DND-41 (cell line): ENCODE data around the gene EFNB2.

Experiments
- ATAC-seq: fragments of 200-7000 bp; cut with Tn5 transposase; 3 replicates; pipeline ENCODE4 v1.9.1; 2021; ENCODE audit warnings: low read depth; ENCODE audit not compliant: insufficient read depth
- DNase-seq: peaks from one replicate; pipeline ENCODE4 v3.0.0-alpha.2; 2020
- H2AFZ ChIP-seq: 2 replicates; pipeline ENCODE4 v1.6.0; 2012; ENCODE audit warnings: low read depth, low read length
- H3K27ac ChIP-seq: 2 replicates; pipeline ENCODE4 v1.5.1; 2012; ENCODE audit warnings: low read length, inconsistent platforms
- H3K27me3 ChIP-seq: fragments of 200-600 bp; sonication (generic); 2 replicates; pipeline ENCODE4 v1.6.0; 2012; ENCODE audit warnings: low read length, mild to moderate bottlenecking, inconsistent platforms; ENCODE audit not compliant: insufficient read depth, poor library complexity
- H3K36me3 ChIP-seq: 2 replicates; pipeline ENCODE4 v1.5.1; 2012; ENCODE audit warnings: low read length, inconsistent platforms; ENCODE audit not compliant: insufficient read depth
- H3K4me1 ChIP-seq: 2 replicates; pipeline ENCODE4 v1.5.1; 2012; ENCODE audit warnings: mild to moderate bottlenecking, low read length; ENCODE audit not compliant: insufficient read depth
- H3K4me2 ChIP-seq: 2 replicates; pipeline ENCODE4 v1.6.0; 2012; ENCODE audit warnings: mild to moderate bottlenecking, moderate library complexity, low read length, inconsistent platforms; ENCODE audit not compliant: insufficient read depth
- H3K4me3 ChIP-seq, 2 experiments: fragments of 200-600 bp in 1 of 2; shearing (Covaris generic) in 1 of 2; 2 replicates each; pipeline ENCODE4 v1.5.1; 2012 to 2016; ENCODE audit warnings: inconsistent platforms in 2 of 2, low read length in 2 of 2, mild to moderate bottlenecking in 2 of 2, low read depth in 1 of 2, moderate library complexity in 1 of 2
- H3K79me2 ChIP-seq: 2 replicates; pipeline ENCODE4 v1.6.0; 2012; ENCODE audit warnings: low read length, inconsistent platforms; ENCODE audit not compliant: insufficient read depth
- H3K9ac ChIP-seq: 2 replicates; pipeline ENCODE4 v1.6.0; 2012; ENCODE audit warnings: low read depth, mild to moderate bottlenecking, inconsistent platforms, low read length, moderate library complexity
- H3K9me3 ChIP-seq: 2 replicates; pipeline ENCODE4 v1.5.1; 2012; ENCODE audit warnings: low read length, moderate library complexity, mild to moderate bottlenecking, inconsistent platforms; ENCODE audit not compliant: insufficient read depth, severe bottlenecking
- H4K20me1 ChIP-seq: 2 replicates; pipeline ENCODE4 v1.6.0; 2012; ENCODE audit warnings: low read length; ENCODE audit not compliant: insufficient read depth
- CTCF ChIP-seq: IDR thresholded peaks from 2 replicates; pipeline ENCODE4 v1.5.1; 2012; ENCODE audit warnings: borderline replicate concordance, low read length, moderate library complexity, mild to moderate bottlenecking; ENCODE audit not compliant: poor library complexity, severe bottlenecking; ENCODE audit errors: extremely low read depth
- EZH2 ChIP-seq: IDR thresholded peaks from 3 replicates; pipeline ENCODE4 v1.6.1; 2012; ENCODE audit warnings: borderline replicate concordance, low read depth, mild to moderate bottlenecking, moderate library complexity, low read length, inconsistent platforms; ENCODE audit not compliant: severe bottlenecking

Gene EFNB2

GRCh38 chr13:106550570-106551135 is 15.2 kb upstream of the EFNB2 start:
- Histone ChIP-seq H3K27ac (no peak overlapping the region), H2AFZ (no peak overlapping the region), H3K4me1 (no peaks in the 10 kb centered on the region), H3K36me3 (peaks cover 99% of the 10 kb centered on the region), H3K9ac (no peak overlapping the region), H3K27me3 (no peaks in the 10 kb centered on the region), H4K20me1 (peaks cover 85% of the 10 kb centered on the region), H3K79me2 (peaks cover 99% of the 10 kb centered on the region), H3K9me3 (no peaks in the 10 kb centered on the region), H3K4me3 (no peak overlapping the region), H3K4me2 (no peak overlapping the region)
- TF ChIP-seq EZH2 = no peak
- no peak for TF ChIP-seq CTCF
- DNase-seq (no peak), ATAC-seq (no peak)

GRCh38 chr13:106548064-106548696 is 12.7 kb upstream of the EFNB2 start:
- Histone ChIP-seq H3K4me2 (no peak overlapping the region), H3K9me3 (no peaks in the 10 kb centered on the region), H3K79me2 (peaks cover 90% of the 10 kb centered on the region), H3K27ac (no peak overlapping the region), H4K20me1 (peaks cover 75% of the 10 kb centered on the region), H3K4me1 (no peaks in the 10 kb centered on the region), H3K9ac (no peak overlapping the region), H3K4me3 (no peak overlapping the region), H2AFZ (no peak overlapping the region), H3K36me3 (peaks cover 99% of the 10 kb centered on the region), H3K27me3 (no peaks in the 10 kb centered on the region)
- DNase-seq (no peak), ATAC-seq (no peak)
- TF ChIP-seq EZH2 = no peak

GRCh38 chr13:106541826-106542225 is 6.4 kb upstream of the EFNB2 start:
- no peak for TF ChIP-seq CTCF
- no peak for TF ChIP-seq EZH2
- H3K36me3 ChIP-seq = peaks cover 77% of the 10 kb centered on the region
- H3K27me3 ChIP-seq = no peaks in the 10 kb centered on the region
- H3K4me1 ChIP-seq = no peaks in the 10 kb centered on the region
- H3K79me2 ChIP-seq = peaks cover 30% of the 10 kb centered on the region
- no peaks in the 10 kb centered on the region for H3K9me3 ChIP-seq
- peaks cover 28% of the 10 kb centered on the region for H4K20me1 ChIP-seq
- H3K4me3 ChIP-seq = no peak overlapping the region
- no peak for DNase-seq
- no peak overlapping the region for H3K4me2 ChIP-seq
- no peak overlapping the region for H2AFZ ChIP-seq
- H3K27ac ChIP-seq = no peak overlapping the region
- no peak overlapping the region for H3K9ac ChIP-seq
- ATAC-seq = no peak

- Histone ChIP-seq H3K27ac (no peak overlapping the region), H3K27me3 (no peaks in the 10 kb centered on the region), H3K4me1 (no peaks in the 10 kb centered on the region), H2AFZ (no peak overlapping the region), H3K79me2 (peaks cover 17% of the 10 kb centered on the region), H3K9ac (no peak overlapping the region), H3K4me3 (no peak overlapping the region), H4K20me1 (peaks cover 16% of the 10 kb centered on the region; the same call in 1 of the 2 replicates), H3K9me3 (peaks cover 6% of the 10 kb centered on the region), H3K36me3 (peaks cover 73% of the 10 kb centered on the region), H3K4me2 (no peak overlapping the region)
- TF ChIP-seq EZH2 = no peak
- no peak for TF ChIP-seq CTCF
- no peak for DNase-seq
- no peak for ATAC-seq
Observed at GRCh38 chr13:106540613-106541012, 5.2 kb upstream of the EFNB2 start.
